Stimulated activated CD4-positive, alpha-beta T cell treated with anti-CD3 and anti-CD28 coated beads, TNF-alpha, amount 100 ng/mL, for 4 hours (primary cell): ENCODE measurements around the gene SCLT1.
"Not testable (repeated sequence)": the region's sequence is repeated elsewhere in the genome, so short reads cannot be mapped to it uniquely, and the experiment has no call there.

ENCODE experiments used
- DNase-seq, 3 experiments: peaks; one replicate each; pipeline ENCODE4 v3.0.0-alpha.2; 2020; ENCODE audit warnings: low read depth in 3 of 3

SCLT1 gene

GRCh38 chr4:129069537-129069936 is 23.8 kb downstream of the SCLT1 start:
- DNase-seq = not testable (repeated sequence)

- no peak for DNase-seq
These were observed 28.6 kb downstream of the SCLT1 start for GRCh38 chr4:129064717-129065116.

- no peak for DNase-seq
These were observed 29.7 kb downstream of the SCLT1 start for GRCh38 chr4:129063640-129064039.

- DNase-seq = no peak
These were observed 30.8 kb downstream of the SCLT1 start for GRCh38 chr4:129062580-129062979.

- DNase-seq = no peak
These were observed 34.3 kb downstream of the SCLT1 start for GRCh38 chr4:129059028-129059427.

GRCh38 chr4:129046055-129046959 is 47.0 kb downstream of the SCLT1 start:
- no peak for DNase-seq

GRCh38 chr4:129043523-129043922 is 49.8 kb downstream of the SCLT1 start:
- no peak for DNase-seq

- DNase-seq = no peak
These were observed 52.9 kb downstream of the SCLT1 start for GRCh38 chr4:129040471-129040870.

- DNase-seq = no peak
These were observed 56.2 kb downstream of the SCLT1 start for GRCh38 chr4:129037093-129037492.

GRCh38 chr4:129014566-129015509 is 78.5 kb downstream of the SCLT1 start:
- DNase-seq = no peak

- no peak for DNase-seq
These were observed 85.2 kb downstream of the SCLT1 start for GRCh38 chr4:129008096-129008495.

- DNase-seq = no peak
These were observed 106.4 kb downstream of the SCLT1 start for GRCh38 chr4:128986908-128987307.

GRCh38 chr4:128986019-128986418 is 107.3 kb downstream of the SCLT1 start:
- no peak for DNase-seq

- no peak for DNase-seq
These were observed 109.4 kb downstream of the SCLT1 start for GRCh38 chr4:128983771-128984485.

GRCh38 chr4:128981377-128981776 is 112.0 kb downstream of the SCLT1 start:
- DNase-seq = no peak

GRCh38 chr4:128980816-128981326 is 112.5 kb downstream of the SCLT1 start:
- no peak for DNase-seq

GRCh38 chr4:128979934-128980333 is 113.4 kb downstream of the SCLT1 start:
- no peak for DNase-seq

GRCh38 chr4:128978985-128979384 is 114.4 kb downstream of the SCLT1 start:
- no peak for DNase-seq

GRCh38 chr4:128974136-128974581 is 119.2 kb downstream of the SCLT1 start:
- no peak for DNase-seq

GRCh38 chr4:128973384-128973783 is 120.0 kb downstream of the SCLT1 start:
- DNase-seq = no peak

GRCh38 chr4:128961405-128961804 is 131.9 kb downstream of the SCLT1 start:
- no peak for DNase-seq

GRCh38 chr4:128958194-128958593 is 135.1 kb downstream of the SCLT1 start:
- DNase-seq = no peak
